PFSK-1 (cell line): ENCODE results near the gene NTM.

Source experiments
- FOXP2 ChIP-seq: optimal IDR thresholded peaks from 2 replicates; pipeline ENCODE3; 2011; ENCODE audit warnings: borderline replicate concordance, control low read depth, inconsistent platforms; ENCODE audit not compliant: insufficient read depth; ENCODE audit errors: extremely low read length, extremely low read depth
- POLR2AphosphoS5 ChIP-seq: IDR thresholded peaks from 2 replicates; pipeline ENCODE4 v1.6.1; 2012; ENCODE audit warnings: low read depth, mild to moderate bottlenecking, control low read depth, low read length, moderate library complexity
- SIN3A ChIP-seq: IDR thresholded peaks from 2 replicates; pipeline ENCODE4 v1.6.1; 2012; ENCODE audit warnings: mild to moderate bottlenecking, low read length, moderate library complexity, borderline replicate concordance; ENCODE audit not compliant: insufficient read depth
- TAF1 ChIP-seq: IDR thresholded peaks from 2 replicates; pipeline ENCODE4 v1.6.1; 2012; ENCODE audit warnings: low read length, control low read depth, borderline replicate concordance; ENCODE audit not compliant: insufficient read depth
- TF ChIP-seq, protein P1 (sequence below), 2 experiments: IDR thresholded peaks; 2 replicates each; pipeline versions ENCODE4 v1.6.1 to v1.8.0; 2011 to 2012; ENCODE audit warnings: low read depth in 2 of 2, low read length in 2 of 2, control low read depth in 1 of 2, inconsistent platforms in 1 of 2, mild to moderate bottlenecking in 1 of 2, moderate library complexity in 1 of 2; ENCODE audit not compliant: insufficient read depth in 1 of 2

GRCh38 chr11:132206993-132207392, 836.6 kb downstream of the NTM start:
- TF ChIP-seq, protein P1, sequence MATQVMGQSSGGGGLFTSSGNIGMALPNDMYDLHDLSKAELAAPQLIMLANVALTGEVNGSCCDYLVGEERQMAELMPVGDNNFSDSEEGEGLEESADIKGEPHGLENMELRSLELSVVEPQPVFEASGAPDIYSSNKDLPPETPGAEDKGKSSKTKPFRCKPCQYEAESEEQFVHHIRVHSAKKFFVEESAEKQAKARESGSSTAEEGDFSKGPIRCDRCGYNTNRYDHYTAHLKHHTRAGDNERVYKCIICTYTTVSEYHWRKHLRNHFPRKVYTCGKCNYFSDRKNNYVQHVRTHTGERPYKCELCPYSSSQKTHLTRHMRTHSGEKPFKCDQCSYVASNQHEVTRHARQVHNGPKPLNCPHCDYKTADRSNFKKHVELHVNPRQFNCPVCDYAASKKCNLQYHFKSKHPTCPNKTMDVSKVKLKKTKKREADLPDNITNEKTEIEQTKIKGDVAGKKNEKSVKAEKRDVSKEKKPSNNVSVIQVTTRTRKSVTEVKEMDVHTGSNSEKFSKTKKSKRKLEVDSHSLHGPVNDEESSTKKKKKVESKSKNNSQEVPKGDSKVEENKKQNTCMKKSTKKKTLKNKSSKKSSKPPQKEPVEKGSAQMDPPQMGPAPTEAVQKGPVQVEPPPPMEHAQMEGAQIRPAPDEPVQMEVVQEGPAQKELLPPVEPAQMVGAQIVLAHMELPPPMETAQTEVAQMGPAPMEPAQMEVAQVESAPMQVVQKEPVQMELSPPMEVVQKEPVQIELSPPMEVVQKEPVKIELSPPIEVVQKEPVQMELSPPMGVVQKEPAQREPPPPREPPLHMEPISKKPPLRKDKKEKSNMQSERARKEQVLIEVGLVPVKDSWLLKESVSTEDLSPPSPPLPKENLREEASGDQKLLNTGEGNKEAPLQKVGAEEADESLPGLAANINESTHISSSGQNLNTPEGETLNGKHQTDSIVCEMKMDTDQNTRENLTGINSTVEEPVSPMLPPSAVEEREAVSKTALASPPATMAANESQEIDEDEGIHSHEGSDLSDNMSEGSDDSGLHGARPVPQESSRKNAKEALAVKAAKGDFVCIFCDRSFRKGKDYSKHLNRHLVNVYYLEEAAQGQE (IDR thresholded peaks at IDR 0.05; ENCODE audit: insufficient read depth in 1 of 2, low read depth in 2 of 2, low read length in 2 of 2) = no peak
- TF ChIP-seq POLR2AphosphoS5 (no peak), TAF1 (no peak), FOXP2 (no peak), SIN3A (no peak)
